ENCODE results near the gene TYROBP.
"Not testable (repeated sequence)": the region's sequence is repeated elsewhere in the genome, so short reads cannot be mapped to it uniquely, and the experiment has no call there.

Gene TYROBP

DNA sequence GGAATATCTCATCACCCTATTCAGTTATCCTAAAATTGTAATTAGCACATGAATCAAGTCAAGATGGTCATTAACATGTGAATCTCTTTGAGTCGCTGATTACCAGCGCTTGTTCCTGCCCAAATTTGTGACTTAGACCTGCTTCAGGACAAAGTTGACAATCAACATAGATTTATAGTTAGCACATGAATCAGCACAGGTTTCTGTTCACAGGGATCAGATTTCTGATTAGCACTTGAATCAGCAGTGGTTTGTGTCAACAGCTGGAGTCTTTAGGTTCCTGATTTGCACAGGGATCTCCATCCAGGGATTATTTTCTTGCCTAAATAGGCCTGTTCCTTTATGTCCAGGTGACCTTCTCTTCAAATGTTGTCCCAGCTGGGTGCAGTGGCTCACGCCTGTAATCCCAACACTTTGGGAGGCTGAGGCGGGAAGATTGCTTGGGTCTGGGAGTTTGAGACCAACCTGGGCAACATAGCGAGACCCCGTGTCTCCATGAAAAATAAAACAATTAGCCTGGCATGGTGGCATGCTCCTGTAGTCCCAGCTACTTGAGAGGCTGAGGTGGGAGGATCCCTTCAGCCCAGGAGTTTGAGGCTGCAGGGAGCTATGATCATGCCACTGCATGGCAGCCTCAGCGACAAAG lies 24.3 kb upstream of the TYROBP start:
- no peak for DNase-seq

DNA sequence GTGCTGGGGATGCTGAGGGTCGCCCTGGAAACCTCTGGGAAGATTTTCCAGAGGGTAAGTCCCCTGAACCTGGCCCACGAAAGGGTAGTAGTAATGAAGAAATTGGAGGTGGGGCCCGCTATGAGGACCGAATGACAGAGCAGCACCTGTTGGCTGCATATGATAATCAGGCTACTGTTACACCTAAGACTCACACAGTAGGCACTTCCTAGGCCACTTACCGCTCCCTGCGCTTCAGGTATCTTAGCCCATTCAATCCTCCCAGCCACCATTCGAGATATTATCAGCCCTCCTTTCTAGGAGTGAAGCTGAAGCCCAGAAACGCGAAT lies 23.7 kb upstream of the TYROBP start:
- DNase-seq, result no peak

DNA sequence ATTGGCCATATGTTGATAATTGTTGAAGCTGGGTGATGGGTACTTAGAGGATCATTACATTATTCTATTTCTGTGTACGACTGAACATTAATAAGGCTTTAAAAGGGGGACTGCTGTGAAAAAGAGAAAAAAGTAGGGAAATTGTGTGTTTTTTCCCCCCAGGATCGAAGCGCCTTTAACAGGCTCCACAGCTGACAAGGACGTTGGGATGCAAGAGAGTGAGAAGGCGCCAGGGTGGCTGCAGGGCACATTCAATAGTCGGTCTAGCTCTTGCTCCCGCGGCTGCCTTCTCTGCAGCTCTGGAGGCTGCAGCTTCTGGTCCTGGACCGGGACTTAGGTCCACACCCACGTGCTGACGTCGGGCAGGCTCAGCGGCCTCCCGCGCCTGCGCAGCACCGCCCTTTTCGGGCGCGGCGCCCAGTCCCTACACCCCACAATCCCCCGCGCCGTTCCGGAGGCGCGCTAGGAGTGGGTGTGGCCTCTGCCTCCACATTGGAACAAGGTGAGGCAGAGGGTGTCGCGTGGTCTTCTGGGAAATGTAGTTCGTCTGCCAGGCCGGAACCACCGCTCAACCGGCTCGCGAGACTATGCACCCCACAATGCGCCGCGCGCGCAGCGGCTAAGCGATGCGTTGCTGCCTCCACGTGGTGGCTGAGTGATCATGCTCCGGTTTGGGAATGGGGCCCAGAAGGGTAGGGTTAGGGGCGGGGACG lies 23.2 kb upstream of the TYROBP start:
- peak; percentile 85 to 100 (median 99) for DNase-seq

DNA sequence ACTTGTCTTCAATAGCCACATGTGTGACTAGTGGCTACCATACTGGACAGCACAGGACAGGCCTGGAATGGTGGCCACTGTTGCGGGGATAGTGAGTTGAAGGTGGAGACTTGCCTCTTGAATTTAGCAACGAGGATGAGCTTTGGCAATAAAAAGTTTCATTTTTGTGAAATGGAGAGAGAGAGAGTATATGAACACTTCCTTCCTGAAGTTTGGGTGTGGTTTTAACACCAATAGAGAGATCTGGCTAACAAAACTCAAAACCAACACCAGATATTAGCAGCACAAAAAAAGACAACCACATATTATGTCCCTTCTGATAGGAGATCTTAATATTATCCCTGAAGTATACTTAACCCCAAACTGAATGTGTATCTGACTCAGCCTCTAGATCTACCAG lies 21.8 kb upstream of the TYROBP start:
- no peak for DNase-seq

DNA sequence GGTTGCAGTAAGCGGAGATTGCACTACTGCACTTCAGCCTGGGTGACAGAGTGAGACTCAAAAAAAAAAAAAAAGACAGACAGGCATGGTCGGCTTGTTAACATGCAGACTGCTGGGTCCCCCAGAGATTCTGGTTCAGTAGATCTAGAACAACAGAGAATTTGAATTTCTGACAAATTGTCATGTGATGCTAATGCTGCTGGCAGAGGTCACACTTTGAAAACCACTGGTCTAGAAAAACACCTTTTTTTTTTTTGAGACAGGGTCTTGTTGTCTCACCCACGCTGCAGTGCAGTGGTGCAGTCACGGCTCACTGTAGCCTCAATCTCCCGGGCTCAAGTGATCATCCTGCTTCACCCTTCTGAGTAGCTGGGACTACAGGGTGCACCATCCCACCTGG lies 20.4 kb upstream of the TYROBP start:
- DNase-seq, result no peak

DNA sequence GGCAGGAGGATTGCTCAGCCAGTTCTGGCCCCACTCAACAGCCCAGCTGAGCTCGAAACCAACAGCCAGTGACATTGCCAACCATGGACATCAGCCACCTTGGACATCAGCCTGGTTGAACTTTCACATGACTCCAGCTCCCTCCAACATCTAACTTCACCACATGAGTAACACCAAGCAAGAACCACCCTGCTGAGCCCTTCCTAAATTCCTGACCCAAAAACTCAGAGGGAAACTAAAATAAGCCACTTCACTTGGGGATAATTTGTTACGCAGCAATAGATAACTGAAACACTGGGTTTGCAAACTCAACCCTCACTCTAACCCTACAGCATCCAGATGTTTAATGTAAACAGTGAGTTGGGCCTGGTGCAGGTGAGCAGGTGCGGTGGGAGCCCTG lies 17.4 kb upstream of the TYROBP start:
- DNase-seq, result no peak

DNA sequence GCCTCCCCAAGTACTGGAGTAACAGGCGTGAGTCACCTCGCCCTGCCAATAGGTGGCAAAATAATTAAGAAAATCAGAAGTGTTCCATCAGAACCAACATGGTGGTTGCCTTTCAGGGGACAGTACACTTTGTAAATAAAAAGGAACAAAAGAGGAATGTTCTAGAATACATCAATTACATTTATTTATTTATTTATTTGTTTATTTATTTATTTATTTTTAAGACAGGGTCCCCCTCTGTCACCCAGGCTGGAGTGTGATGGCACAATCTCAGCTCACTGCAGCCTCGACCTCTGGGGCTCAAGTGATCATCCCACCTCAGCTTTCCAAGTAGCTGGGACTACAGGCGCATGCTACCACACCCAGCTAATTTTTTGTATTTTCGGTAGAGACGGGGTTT lies 12.9 kb upstream of the TYROBP start:
- no peak for DNase-seq

DNA sequence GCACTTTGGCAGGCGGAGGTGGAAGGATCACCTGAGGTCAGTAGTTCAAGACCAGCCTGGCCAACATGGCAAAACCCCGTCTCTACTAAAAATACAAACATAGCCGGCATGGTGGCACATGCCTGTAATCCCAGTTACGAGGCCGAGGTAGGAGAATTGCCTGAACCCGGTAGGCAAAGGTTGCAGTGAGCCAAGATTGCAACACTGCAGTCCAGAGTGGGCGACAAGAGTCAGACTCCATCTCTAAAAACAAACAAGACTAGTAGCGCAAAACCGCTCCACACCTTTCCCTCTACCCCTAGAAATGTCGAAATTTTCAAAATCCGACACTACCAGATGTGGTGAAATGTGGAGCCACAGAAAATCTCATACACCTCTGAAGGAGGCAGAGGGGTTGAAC lies 11.2 kb upstream of the TYROBP start:
- no peak for DNase-seq

DNA sequence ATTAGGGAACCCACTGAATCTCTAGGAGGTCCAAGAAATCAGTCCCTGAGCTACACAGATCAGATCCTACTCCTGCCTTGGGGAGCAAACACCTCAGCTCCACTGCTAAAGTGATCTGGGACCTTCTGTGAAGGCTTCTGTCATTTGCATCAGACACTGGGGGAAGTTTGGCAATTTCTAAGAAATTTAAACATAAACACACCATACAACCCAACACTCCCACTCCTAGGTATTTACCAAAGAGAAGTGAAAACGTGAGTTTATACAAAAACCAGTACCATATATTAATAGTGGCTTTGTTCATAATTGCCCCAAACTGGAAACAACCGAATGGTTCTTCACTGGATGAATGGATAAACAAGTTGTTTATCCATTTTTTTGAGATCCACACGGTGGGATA lies 7.3 kb upstream of the TYROBP start:
- no peak for DNase-seq

DNA sequence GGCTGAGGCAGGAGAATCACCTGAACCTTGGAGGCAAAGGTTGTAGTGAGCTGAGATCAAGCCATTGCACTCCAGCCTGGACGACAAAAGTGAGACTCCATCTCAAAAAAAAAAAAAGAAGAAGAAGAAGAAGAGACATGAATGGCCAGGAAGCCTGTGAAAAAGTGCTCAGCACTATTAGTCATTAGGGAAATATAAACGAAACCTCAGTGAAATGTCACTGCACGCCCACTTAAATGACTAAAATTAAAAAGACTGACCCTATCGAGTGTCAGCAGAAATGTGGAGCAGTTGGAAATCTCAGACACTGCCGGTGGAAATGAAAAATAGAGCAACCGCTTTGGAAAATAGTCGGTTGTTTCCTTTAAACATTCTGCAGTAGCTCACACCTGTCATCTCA lies 5.5 kb upstream of the TYROBP start:
- DNase-seq, result no peak

DNA sequence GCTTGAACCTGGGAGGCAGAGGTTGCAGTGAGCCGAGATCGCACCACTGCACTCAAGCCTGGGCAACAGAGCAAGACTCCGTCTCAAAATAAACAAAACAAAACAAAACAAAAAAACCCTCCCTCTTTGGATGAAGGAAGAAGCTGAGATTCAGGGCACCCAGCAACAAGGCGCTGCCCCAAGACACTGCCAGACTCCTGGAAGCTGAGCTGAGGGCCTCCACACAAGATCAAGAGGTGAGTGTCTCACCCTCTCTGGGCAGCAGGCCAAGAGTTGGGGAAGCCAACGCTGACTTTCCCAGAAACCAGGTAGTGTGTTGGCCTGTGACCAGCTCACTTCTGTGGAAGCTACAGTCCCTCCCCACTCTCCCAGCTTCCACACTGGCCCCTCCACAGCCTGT lies 3.7 kb upstream of the TYROBP start:
- no peak for DNase-seq

DNA sequence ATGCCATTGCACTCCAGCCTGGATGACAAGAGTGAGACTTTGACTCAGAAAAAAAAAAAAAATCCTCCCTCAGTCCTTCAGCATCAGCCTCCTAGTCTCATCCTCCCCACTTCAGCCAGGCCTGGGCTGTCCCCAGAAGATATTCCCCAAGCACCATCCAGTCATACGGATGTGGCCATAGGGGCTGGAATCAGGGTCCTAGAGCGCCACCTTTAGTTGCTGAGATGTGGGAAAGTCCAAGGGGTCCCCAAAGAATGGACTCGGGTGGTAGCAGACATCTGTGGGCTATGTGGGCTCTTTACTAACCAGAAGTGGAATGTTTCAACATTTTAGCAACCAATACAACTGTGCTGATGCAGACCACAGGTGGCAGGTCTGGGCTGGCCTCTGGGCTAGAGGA lies 3.1 kb upstream of the TYROBP start:
- no peak for DNase-seq

DNA sequence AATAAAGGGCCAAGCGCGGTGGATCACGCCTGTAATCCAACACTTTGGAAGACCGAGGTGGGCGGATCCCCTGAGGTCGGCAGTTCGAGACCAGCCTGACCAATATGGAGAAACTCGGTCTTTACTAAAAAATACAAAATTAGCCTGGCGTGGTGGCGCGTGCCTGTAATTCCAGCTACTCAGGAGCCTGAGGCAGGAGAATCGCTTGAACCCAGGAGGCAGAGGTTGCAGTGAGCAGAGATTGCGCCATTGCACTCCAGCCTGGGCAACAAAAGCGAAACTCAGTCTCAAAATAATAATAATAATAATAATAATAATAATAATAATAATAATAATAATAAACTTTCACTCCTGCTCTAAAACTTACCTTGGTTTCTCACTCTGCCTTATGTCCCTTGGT lies 2.3 kb upstream of the TYROBP start:
- DNase-seq, result not testable (repeated sequence)

DNA sequence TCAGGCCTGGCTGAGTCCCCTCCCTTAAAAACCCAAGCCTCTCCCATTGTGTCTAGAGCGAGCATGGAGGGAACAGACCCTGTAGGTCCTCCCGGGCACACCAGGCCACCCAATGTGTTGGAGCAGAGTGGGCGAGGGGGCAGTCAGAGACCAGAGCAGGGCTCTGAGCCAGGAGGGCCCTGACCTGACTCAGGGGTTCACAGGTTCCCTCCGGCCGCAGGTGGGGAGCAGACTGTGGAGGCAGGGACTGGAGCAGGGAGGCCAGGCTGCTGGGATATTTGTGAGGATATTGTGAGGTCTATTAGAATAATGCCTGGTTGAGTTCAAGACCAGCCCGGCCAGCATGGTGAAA lies 1.6 kb upstream of the TYROBP start:
- DNase-seq, result no peak

DNA sequence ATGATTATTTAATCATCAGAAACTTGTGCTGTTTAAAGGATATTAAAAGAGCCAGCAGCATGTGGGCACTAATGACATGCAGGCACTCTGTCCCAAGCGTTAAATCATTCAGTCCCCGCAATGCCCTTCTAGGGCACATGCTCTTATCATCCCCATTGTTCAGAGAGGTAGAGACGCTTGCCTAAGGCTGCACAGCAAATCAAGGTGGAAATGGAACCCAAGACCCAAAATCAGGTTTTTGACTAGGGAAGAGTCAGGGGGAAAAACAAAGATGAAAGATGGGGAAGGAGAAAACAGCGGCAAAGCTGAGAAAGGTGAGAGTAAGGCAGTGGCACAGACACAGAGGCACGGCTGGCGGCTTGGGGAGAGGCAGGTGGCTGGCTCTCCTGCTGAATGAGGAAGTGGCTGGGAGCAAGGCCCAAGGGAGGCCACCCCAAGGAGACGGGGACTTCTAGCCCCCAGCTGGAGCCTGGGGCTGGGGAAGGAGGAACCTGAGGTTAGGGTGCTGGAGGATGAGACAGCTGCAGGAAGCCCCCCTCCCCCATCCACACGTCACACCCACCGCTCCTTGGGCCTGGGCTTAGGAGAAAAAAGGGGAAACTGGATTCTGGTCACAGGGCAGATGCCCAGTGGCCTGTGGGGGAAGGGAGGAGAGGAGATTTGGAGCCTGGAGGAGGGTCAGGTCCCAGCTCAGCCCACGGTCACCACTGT lies 1.0 kb upstream of the TYROBP start:
- peak in 36 of 56 donors; percentile 3 to 67 (median 30) for DNase-seq

DNA sequence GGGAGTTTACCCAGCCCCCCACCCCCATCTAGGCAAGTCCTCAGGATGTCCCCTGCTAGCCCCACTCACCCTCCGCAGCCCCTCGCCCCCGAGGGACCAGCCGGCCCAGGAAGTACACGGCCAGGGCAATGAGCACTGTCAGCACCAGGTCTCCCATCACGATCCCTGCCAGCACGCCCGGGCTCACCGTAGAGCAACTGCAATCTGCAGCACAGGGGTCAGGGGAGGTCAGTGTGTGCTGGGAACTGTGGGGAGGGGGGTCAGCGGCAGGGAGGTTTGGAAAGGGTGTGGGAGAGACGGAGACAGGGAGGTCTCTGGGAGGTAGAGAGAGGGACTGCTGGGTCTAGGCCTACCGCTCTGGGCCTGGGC lies 734 bp downstream of the TYROBP start:
- no peak for DNase-seq

DNA sequence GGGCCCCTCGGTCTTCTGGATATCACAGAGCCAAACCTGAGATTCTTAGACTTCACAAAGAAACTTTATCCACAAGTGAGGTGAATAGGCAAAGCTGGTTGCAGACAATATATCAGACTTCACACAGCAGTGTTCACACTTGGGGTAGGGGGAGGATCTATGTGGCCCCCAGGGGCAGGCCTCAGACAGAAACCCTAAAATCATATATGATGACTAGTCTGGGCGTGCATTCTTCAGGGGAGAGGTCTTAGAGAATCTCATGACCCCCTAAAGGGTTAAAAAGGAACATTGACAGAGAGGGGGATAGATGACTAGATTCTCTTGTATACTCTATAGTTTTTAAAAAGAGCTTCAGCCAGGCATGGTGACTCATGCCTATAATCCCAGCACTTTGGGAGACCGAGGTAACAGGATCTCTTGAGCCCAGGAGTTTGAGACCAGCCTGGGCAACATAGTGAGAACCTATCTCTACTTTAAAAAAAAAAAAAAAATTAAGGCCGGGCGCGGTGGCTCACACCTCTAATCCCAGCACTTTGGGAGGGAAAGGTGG lies 2.8 kb downstream of the TYROBP start:
- no peak for DNase-seq

DNA sequence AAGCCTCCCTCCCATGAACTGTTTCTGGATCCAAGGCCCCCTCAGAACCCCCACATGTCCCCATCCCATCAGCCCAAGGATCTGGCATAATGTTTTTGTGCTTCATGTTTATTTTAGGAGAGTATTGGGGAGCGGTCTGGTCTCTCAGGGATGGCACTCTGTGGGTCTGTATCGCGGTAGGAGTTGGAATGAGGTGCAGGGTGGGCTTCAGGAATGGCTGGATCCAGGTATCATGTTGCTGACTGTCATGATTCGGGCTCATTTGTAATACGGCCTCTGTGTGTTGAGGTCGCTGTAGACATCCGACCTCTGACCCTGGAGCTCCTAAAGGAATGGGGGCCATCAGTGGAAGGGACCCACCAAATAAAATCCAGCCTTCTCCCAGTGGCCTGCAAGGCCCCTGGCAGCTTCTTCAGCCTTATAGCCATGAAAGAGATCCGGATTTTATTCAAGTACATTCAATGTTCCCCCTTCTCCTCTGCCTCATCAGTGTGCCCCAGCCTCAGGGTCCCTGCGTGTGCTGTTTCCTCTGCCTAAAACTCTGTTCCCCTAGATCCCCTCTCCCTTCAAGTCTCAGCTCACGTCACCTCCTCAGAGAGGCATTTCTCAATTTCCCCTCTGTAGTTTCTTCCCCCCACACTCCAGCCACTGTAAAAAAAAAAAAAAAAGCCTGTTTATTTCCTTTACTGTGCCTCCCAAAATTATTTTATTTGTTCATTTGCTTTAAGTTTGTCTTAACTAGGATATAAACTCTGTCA lies 3.6 kb downstream of the TYROBP start:
- DNase-seq, result peak in 1 of 56 donors; percentile 10

DNA sequence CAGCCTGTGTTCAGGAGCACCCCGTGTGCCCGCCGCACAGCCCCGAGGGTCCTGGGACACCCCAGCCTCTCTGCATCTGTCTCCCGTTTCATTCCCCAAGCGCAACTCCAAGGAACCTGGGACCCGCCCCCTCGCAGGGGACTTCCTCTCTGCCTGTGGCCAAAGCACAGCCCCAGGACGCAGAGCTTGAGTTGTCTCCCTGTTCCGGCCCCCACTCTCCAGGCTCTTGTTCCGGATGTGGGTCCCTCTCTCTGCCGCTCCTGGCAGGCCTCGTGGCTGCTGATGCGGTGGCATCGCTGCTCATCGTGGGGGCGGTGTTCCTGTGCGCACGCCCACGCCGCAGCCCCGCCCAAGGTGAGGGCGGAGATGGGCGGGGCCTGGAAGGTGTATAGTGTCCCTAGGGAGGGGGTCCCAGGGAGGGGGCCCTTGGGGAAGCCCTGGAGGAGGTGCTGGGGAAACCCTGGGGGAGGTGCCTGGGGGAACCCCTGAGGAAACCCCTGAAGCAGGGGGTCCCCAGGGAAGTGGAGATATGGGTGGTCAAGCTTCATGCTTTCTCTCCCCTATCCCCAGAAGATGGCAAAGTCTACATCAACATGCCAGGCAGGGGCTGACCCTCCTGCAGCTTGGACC lies 4.4 kb downstream of the TYROBP start:
- DNase-seq, result peak in 42 of 56 donors; percentile 5 to 75 (median 44)

DNA sequence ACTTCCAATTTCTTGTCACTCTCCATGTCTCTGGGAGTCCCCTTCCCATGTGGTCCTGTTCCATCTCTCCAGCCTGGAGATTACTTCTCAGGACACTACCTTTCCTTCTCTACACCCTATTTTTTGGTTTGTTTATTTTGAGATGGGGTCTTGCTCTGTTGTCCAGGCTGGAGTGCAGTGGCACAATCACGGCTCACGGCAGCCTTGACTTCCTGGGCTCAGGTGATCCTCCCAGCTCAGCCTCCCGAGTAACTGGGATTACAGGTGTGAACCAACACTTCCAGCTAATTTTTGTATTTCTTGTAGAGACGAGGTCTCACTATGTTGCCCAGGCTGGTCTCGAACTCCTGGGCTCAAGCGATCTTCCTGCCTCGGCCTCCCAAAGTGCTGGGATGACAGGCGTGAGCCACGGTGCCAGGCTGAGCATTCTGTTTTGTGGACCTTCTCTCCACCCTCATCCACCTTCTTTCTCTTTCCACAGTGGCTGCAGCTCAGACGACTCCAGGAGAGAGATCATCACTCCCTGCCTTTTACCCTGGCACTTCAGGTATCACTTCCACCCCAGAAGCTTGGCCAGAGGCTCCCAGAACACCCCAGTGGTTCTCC lies 5.1 kb downstream of the TYROBP start:
- no peak for DNase-seq
